Measurements from ENCODE around the gene SLC27A4.
A peak's percentile ranks its signal among the peaks of the same experiment; 100 is the strongest.

Gene SLC27A4

GRCh38 chr9:128339761-128340690 is at the start of gene SLC27A4:
Gene SLC27A4, plus strand, starts transcription at chr9:128340527. Its CDS starts 2,606 bp downstream, at chr9:128343133.
- DNase-seq = no peak

GRCh38 chr9:128292009-128292408 is 48.3 kb upstream of the SLC27A4 start:
- no peak for DNase-seq

- DNase-seq = no peak
Measured at GRCh38 chr9:128293091-128293490, 47.2 kb upstream of the SLC27A4 start.

- no peak for DNase-seq
Measured at GRCh38 chr9:128294142-128294541, 46.2 kb upstream of the SLC27A4 start.

GRCh38 chr9:128296340-128297220 is 43.7 kb upstream of the SLC27A4 start:
- no peak for DNase-seq

GRCh38 chr9:128297221-128297773 is 43.0 kb upstream of the SLC27A4 start:
- DNase-seq = no peak

GRCh38 chr9:128298535-128299482 is 41.5 kb upstream of the SLC27A4 start:
- no peak for DNase-seq

GRCh38 chr9:128304136-128304970 is 36.0 kb upstream of the SLC27A4 start:
- DNase-seq = no peak

- DNase-seq = no peak
Measured at GRCh38 chr9:128304971-128305288, 35.4 kb upstream of the SLC27A4 start.

- no peak for DNase-seq
Measured at GRCh38 chr9:128309551-128309950, 30.8 kb upstream of the SLC27A4 start.

- DNase-seq = no peak
Measured at GRCh38 chr9:128310461-128310860, 29.9 kb upstream of the SLC27A4 start.

- DNase-seq = no peak
Measured at GRCh38 chr9:128314697-128315096, 25.6 kb upstream of the SLC27A4 start.

- no peak for DNase-seq
Measured at GRCh38 chr9:128316421-128316820, 23.9 kb upstream of the SLC27A4 start.

- no peak for DNase-seq
Measured at GRCh38 chr9:128317629-128318028, 22.7 kb upstream of the SLC27A4 start.

GRCh38 chr9:128321343-128321742 is 19.0 kb upstream of the SLC27A4 start:
- DNase-seq = no peak

GRCh38 chr9:128321879-128322403 is 18.4 kb upstream of the SLC27A4 start:
- DNase-seq = no peak

- peak; percentile 78 for DNase-seq
Measured at GRCh38 chr9:128322404-128323211, 17.7 kb upstream of the SLC27A4 start, which contains the start of the genes COQ4 and TRUB2. Gene COQ4, plus strand, starts transcription at chr9:128322839. Its CDS starts 20 bp downstream, at chr9:128322859. Gene TRUB2, minus strand, starts transcription at chr9:128322447. Its CDS starts 39 bp downstream, at chr9:128322408.

- DNase-seq = no peak
Measured at GRCh38 chr9:128323212-128323730, 17.1 kb upstream of the SLC27A4 start.

GRCh38 chr9:128323791-128324190 is 16.5 kb upstream of the SLC27A4 start:
- no peak for DNase-seq

- DNase-seq = no peak
Measured at GRCh38 chr9:128324401-128324800, 15.9 kb upstream of the SLC27A4 start.

Data from NCI-H1436 treated with DMSO at 0.1 percent for 48 hours (cell line).